NOMO-1 treated with DMSO at 0.1 percent for 48 hours (cell line): Measurements from ENCODE around the gene TP53I11.

Source experiments
- DNase-seq: peaks from one replicate; lab custom pipeline; 2025; ENCODE audit not compliant: unreplicated experiment; lab: John Stamatoyannopoulos, UW

Gene TP53I11

DNA sequence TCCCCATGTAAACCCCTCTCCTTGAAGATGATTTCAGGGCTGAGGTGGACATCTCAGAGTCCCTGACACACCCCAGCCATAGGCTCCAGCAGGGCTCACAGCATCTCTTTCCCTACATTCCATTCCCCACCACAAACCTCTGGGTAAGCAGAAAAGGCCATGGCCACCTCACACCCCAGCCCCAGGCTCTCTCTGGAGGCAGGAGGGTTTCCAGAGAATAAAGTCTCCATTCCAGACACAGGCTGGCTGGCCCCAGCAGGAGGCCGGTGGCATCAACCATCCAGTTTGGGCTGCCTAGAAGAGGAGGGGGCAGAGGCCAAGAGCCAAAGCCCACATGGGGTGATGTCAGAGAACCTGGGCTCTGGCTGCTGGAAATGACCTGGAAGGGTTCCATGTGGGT lies 61.4 kb downstream of the TP53I11 start:
- no peak for DNase-seq

DNA sequence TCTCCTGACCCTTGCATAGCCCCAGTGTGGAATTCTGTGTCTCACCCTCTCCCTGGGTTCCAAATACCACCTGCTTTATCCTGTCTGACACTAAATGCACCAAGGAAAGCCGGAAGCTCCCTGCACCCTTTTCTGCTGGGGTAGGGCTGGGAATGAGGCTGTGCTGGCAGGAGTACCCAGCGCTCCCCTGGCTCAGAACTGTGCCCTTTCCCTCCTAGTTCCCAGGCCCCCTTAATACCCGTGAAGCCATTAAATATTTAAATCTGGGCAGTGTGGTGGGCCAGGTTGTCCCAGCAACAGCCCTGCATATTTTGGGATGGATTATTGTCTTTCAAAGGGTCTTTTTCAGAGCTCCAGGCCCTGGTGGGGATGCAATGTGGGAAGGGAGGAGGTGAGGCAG lies 63.0 kb downstream of the TP53I11 start:
- DNase-seq = no peak

DNA sequence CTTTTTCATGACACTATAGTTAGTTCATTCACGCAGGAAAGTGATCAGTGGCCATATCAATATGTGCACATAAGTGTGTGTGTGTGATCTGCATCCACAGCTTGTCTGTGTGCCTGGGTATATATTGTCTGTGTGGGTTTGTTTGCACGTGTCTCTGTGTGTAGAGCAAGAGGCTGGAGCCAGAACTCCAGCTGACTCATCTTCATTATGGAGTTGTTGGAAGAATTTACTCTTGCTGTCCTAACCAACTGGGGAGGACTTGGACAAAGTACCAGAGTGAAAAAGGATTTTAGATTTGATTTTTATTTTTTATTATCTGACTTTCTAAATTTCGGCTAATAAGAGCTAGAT lies 63.9 kb downstream of the TP53I11 start:
- DNase-seq = no peak

DNA sequence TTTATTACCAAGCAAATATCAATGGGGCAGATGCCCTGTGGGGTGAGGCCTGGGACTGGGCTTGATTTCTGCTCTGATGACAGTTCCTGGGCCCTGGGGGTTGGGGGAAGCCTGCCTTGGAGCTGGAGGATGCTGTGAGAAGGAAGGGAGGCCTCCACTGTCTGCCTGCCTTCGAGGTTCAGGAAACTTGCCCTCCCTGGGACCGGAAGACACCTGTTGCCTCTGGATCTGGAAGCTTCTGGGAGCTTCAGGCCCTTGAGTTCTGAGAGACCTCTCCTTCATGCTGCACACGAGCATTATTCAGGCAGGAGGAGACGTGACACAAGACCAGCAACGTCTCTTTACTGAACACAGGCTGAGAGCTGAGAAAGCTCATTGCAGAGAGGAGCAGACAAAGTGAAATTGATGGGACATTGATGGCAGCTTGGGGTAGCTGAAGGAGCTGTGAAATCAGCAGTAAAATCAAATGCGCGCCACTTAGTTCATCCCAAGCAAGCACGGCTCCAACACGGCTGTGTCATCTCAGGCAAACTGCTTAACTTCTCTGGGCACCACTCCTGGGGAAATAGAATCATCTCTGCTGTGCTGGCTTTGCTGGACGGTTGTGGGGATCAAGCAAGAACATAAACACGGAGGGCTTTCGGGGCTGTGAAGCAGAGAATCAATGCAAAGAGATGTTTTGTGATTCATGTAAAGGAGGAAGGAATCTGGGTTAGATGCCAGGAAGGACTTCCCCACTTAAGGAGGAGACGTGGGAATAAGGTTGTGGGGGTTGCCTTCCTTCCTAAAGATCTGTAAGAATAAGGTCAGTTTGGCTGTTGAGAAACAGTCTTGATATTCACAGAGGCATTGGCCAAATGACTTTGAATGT lies 64.5 kb downstream of the TP53I11 start:
- DNase-seq = no peak

DNA sequence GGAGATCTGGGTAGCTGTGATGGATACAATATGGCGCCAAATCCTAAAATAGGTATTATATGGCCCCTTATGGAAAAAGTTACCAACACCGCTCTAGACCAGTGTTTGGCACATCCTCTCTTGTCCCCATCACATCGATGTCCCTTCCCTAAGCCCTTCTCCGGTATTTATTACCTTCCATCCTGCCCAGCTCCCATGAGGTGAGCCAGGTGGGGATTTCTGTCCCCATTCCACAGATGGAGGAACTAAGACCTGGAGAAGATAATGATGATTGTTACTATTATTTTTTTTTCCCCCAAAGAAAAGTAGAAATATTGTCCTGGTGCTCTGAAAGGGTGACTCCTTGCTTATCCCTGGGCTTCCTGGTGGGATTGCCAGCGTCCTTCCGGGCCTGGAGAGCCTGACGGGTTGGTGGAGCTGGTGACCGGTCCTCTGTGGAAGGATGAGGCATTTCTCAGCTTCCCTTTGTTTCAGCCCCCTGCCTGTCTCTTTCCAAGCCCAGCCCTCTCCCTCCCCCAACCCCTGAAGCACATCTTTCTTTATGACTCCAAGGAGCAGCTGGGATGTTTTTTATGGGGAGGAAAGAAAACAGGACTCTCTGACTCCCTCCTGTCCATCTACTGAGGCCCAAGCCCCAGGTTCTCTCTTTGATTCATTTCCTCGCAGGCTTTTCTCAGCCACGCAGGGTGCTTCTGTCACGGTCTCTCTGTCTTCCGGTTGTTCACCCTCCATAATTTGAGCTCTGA lies 65.4 kb downstream of the TP53I11 start:
- no peak for DNase-seq

DNA sequence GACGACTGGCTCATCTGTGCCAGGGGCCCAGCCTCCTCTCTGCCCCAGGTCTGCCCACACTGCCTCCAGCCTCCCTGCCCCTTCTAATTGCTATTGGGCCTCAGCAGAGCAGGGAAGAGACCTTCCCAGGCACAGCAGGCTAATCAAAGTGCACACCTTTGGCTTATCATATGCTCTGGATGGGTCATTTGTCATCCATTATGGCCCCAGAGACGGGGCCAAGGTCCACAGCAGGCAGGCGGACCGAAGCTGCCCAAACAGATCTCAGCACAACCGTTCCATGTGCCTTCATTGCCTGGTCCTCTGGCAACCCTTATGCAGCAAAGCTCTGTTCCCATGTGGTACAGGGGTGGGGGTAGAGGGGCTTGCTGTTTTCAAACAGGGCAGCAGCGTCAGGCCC lies 66.6 kb downstream of the TP53I11 start:
- no peak for DNase-seq

DNA sequence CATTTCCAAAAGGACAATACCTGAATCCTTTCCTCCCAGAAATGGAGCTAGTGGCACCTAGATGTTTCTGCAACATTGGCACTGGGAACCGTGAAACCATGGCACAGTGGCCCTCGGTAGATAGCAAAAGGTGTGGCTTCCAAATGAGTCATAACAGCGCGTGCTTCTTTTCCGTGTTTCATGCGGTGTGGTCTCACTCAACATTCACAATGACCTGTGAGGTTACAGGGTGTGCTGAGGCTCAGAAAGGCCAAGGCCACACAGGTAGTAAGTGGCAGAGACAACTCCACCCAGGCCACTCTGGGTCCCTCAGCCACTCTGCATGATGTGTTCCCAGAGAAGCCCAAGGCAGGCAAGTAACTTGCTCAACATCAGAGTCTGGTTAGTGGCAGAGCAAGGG lies 67.4 kb downstream of the TP53I11 start:
- no peak for DNase-seq
